ENCODE measurements around the gene CDA. TPM values are rescaled to one million over a fixed set of nuclear protein-coding genes. Genes with fewer than 3 reads are reported as not detected.

The CDA gene
- total RNA-seq, 2 donors from 2014 or later, result 1.3 to 24.3 TPM

DNA sequence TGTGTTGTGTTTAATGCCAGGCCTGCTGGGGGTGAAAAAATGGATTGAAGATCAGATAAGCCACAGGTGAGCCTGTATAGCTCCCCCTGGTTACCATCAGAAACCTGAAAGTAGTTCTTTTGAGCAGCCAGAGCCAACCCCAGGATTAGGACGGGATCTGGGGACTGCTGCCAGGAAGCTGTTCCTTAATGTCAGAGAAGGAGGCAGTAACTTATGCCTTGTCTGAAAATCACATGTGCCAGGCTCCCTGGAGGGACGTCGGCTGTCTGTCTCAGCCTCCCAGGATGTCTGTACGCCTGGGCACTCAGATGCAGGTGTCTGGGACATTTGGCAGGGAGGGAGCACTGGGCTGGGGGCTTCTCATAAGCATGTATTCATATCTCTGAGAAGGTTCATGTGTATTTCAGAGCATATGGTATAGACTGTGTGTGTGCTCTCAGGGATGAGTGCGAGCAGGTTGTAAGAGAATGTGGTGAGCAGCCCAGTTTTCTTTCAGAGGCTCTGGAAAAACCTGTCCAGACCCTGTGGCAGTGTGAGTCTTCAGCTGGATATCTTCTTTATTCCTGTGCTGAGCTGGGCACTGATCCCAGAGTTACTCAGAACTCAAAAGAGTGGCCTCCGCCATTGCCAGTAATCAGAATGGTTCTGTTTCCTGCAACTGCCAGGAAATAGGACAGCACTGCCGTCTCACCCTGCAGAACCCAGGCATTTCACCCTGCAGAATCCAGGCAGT, 33.7 kb upstream of the CDA start:
- no peak overlapping the region for H3K27ac ChIP-seq (ENCODE audit: low read depth, low read length)
- no peaks in the 10 kb centered on the region for H3K4me1 ChIP-seq (ENCODE audit: control insufficient read depth, insufficient read depth, low read length)
- no peak overlapping the region for H3K9ac ChIP-seq (ENCODE audit: extremely low read depth, low read length, poor library complexity, severe bottlenecking)
- TF ChIP-seq, protein P1, sequence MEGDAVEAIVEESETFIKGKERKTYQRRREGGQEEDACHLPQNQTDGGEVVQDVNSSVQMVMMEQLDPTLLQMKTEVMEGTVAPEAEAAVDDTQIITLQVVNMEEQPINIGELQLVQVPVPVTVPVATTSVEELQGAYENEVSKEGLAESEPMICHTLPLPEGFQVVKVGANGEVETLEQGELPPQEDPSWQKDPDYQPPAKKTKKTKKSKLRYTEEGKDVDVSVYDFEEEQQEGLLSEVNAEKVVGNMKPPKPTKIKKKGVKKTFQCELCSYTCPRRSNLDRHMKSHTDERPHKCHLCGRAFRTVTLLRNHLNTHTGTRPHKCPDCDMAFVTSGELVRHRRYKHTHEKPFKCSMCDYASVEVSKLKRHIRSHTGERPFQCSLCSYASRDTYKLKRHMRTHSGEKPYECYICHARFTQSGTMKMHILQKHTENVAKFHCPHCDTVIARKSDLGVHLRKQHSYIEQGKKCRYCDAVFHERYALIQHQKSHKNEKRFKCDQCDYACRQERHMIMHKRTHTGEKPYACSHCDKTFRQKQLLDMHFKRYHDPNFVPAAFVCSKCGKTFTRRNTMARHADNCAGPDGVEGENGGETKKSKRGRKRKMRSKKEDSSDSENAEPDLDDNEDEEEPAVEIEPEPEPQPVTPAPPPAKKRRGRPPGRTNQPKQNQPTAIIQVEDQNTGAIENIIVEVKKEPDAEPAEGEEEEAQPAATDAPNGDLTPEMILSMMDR (conservative IDR thresholded peaks at IDR 0.05), result no peak
- no peak for DNase-seq
- no peak overlapping the region for H3K4me3 Mint-ChIP-seq
- no peaks in the 10 kb centered on the region for H3K36me3 ChIP-seq (ENCODE audit: control insufficient read depth, insufficient read depth, low read length)
- H3K27me3 Mint-ChIP-seq (ENCODE audit: insufficient read depth), result peaks cover 33% of the 10 kb centered on the region
- H3K4me3 ChIP-seq (ENCODE audit: low read length), result no peak overlapping the region
- H3K4me1 Mint-ChIP-seq, result peaks cover 4% of the 10 kb centered on the region
- H3K9me3 ChIP-seq (ENCODE audit: control insufficient read depth, low read length), result no peaks in the 10 kb centered on the region
- H3K9me3 Mint-ChIP-seq, result no peaks in the 10 kb centered on the region
- H3K27ac Mint-ChIP-seq, result no peak overlapping the region
- peaks cover 87% of the 10 kb centered on the region for H3K27me3 ChIP-seq (ENCODE audit: control insufficient read depth, insufficient read depth, low read length, poor library complexity, severe bottlenecking)
- H3K36me3 Mint-ChIP-seq (ENCODE audit: low read depth), result no peaks in the 10 kb centered on the region
- WGBS, 2 experiments (ENCODE audit: insufficient coverage in 1 of 2, insufficient read length in 1 of 2), result 84 to 89% methylated on average over 6 to 7 of the region's 7 CpGs

DNA sequence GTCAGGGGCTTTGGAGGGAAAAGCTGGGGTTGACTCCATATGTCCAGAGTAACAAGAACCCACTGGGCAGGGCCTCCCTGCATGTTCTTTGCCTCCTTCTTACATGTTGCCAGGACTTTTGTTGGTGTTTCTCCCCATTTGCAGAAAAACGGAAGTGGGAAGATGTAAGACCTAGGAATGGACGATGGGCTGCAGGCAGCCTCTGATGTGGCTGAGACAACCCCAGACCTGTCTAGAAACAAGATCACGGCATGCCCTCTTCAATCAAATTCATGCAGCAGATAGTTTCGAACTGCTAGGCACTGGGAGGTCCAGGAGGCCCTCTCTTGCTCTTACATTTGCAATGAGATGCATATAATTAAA, 33.2 kb upstream of the CDA start:
- no peak overlapping the region for H3K27ac ChIP-seq (ENCODE audit: low read depth, low read length)
- H3K9ac ChIP-seq (ENCODE audit: extremely low read depth, low read length, poor library complexity, severe bottlenecking), result no peak overlapping the region
- H3K36me3 ChIP-seq (ENCODE audit: control insufficient read depth, insufficient read depth, low read length), result no peaks in the 10 kb centered on the region
- no peaks in the 10 kb centered on the region for H3K9me3 Mint-ChIP-seq
- H3K4me1 ChIP-seq (ENCODE audit: control insufficient read depth, insufficient read depth, low read length), result no peaks in the 10 kb centered on the region
- peaks cover 4% of the 10 kb centered on the region for H3K4me1 Mint-ChIP-seq
- no peak overlapping the region for H3K4me3 ChIP-seq (ENCODE audit: low read length)
- H3K27me3 Mint-ChIP-seq (ENCODE audit: insufficient read depth), result peaks cover 34% of the 10 kb centered on the region
- TF ChIP-seq, protein P1 (conservative IDR thresholded peaks at IDR 0.05), result no peak
- H3K27ac Mint-ChIP-seq, result no peak overlapping the region
- H3K4me3 Mint-ChIP-seq, result no peak overlapping the region
- no peaks in the 10 kb centered on the region for H3K9me3 ChIP-seq (ENCODE audit: control insufficient read depth, low read length)
- 92 to 94% methylated on average over 4 of the region's 4 CpGs for WGBS, 2 experiments (ENCODE audit: insufficient coverage in 1 of 2, insufficient read length in 1 of 2)
- H3K27me3 ChIP-seq (ENCODE audit: control insufficient read depth, insufficient read depth, low read length, poor library complexity, severe bottlenecking), result peaks cover 88% of the 10 kb centered on the region
- no peak for DNase-seq
- H3K36me3 Mint-ChIP-seq (ENCODE audit: low read depth), result no peaks in the 10 kb centered on the region

DNA sequence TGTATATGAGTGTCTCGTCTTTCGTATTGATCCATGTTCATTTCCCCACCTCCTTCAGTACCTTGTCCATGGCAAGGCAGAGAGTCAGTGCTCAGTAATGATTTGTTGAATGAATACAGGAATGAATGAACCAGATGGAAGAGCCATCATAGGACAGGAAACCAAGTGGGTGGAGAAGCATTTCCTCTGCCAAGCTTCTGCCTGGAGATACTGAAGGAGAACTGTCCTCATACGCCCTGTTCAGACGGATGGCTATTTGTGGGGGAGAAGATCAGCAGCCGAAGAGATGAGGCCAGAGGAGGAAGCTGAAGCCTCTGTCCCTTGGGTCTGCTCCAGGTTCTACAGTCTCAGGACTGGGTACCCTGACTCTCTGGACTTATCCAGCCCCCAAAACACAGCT, 30.7 kb upstream of the CDA start:
- Histone ChIP-seq H3K4me3 (ENCODE audit: low read length) (no peak overlapping the region), H3K9me3 (ENCODE audit: control insufficient read depth, low read length) (no peaks in the 10 kb centered on the region), H3K27me3 (ENCODE audit: control insufficient read depth, insufficient read depth, low read length, poor library complexity, severe bottlenecking) (peaks cover 69% of the 10 kb centered on the region), H3K36me3 (ENCODE audit: control insufficient read depth, insufficient read depth, low read length) (no peaks in the 10 kb centered on the region), H3K9ac (ENCODE audit: extremely low read depth, low read length, poor library complexity, severe bottlenecking) (no peak overlapping the region), H3K27ac (ENCODE audit: low read depth, low read length) (no peak overlapping the region), H3K4me1 (ENCODE audit: control insufficient read depth, insufficient read depth, low read length) (no peaks in the 10 kb centered on the region)
- H3K4me1 Mint-ChIP-seq, result peaks cover 4% of the 10 kb centered on the region
- peaks cover 32% of the 10 kb centered on the region for H3K27me3 Mint-ChIP-seq (ENCODE audit: insufficient read depth)
- 91 to 100% methylated on average over 1 to 5 of the region's 5 CpGs for WGBS, 2 experiments (ENCODE audit: insufficient coverage in 1 of 2, insufficient read length in 1 of 2)
- no peaks in the 10 kb centered on the region for H3K9me3 Mint-ChIP-seq
- no peak overlapping the region for H3K27ac Mint-ChIP-seq
- TF ChIP-seq, protein P1 (conservative IDR thresholded peaks at IDR 0.05), result no peak
- no peaks in the 10 kb centered on the region for H3K36me3 Mint-ChIP-seq (ENCODE audit: low read depth)
- DNase-seq, result no peak
- H3K4me3 Mint-ChIP-seq, result no peak overlapping the region

Data from endodermal cell (in vitro differentiated cells).